ENCODE results near the gene ANXA1. TPM values are rescaled to one million over a fixed set of nuclear protein-coding genes. Genes with fewer than 3 reads are reported as not detected.

ANXA1 gene
- total RNA-seq, 6 experiments from 2014 or later = 933 to 1,109 (median 1,040) TPM

DNA sequence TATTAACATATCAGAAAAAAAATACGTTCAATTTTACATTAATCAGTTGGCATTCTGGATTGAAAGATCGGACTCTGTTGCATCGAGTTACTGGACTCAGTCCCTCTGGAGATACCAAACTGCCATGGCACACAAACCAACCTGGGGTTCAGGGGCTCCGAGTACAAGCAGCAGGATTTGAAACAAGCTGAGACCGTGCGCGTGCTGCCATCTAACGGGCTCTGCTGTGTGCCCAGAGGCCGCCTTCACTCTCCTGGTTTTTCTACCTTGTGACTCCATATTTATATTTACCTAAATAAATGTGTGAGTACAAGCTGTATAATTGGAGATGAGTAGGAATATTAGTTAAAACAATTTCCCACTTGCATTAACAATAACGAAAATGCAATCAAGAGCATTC lies 48.2 kb downstream of the ANXA1 start:
- no peak for DNase-seq
- Mint-ChIP-seq H3K27ac (no peak overlapping the region), H3K9me3 (no peaks in the 10 kb centered on the region), H3K4me1 (ENCODE audit: low read depth) (no peaks in the 10 kb centered on the region; the same call in 1 of the 2 replicates), H3K36me3 (ENCODE audit: low read depth) (no peaks in the 10 kb centered on the region), H3K4me3 (no peak overlapping the region; the same call in 1 of the 2 replicates), H3K27me3 (ENCODE audit: insufficient read depth) (peaks cover 2% of the 10 kb centered on the region)
- TF ChIP-seq, protein P1, sequence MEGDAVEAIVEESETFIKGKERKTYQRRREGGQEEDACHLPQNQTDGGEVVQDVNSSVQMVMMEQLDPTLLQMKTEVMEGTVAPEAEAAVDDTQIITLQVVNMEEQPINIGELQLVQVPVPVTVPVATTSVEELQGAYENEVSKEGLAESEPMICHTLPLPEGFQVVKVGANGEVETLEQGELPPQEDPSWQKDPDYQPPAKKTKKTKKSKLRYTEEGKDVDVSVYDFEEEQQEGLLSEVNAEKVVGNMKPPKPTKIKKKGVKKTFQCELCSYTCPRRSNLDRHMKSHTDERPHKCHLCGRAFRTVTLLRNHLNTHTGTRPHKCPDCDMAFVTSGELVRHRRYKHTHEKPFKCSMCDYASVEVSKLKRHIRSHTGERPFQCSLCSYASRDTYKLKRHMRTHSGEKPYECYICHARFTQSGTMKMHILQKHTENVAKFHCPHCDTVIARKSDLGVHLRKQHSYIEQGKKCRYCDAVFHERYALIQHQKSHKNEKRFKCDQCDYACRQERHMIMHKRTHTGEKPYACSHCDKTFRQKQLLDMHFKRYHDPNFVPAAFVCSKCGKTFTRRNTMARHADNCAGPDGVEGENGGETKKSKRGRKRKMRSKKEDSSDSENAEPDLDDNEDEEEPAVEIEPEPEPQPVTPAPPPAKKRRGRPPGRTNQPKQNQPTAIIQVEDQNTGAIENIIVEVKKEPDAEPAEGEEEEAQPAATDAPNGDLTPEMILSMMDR (IDR thresholded peaks at IDR 0.05) = no peak

DNA sequence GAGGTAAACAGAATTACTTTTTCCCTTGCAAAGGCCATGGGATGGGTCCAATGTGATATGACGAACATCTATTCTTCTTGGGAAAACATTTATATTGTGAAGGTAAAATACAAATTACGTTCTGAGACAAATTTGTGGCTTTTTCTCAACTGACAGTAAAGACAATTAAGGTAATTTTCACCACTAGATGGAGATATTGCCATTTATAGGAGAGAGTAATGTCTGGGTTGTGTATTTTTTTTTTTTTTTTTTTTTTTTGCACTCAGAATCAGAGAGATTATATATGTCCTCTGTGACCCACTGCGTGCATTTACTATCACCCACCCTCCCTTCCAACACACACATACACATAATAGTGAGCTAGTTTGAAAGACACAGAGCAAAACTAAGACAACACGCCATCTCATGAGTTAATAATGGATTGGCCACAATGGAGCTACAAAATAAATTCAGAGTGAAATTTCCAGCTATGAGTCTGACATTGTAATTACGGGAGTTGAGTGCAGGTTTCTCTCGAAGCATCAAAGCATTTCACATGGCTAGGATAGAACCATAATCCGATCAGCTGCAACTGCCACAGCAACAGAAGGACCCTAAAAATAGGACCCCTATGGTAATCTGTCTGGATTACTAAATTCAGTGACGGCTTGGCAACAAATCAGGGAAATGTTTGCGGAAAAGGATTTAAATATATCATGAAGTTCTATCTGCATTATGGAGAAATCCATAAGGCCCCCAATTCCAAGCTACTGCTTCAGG lies 49.2 kb downstream of the ANXA1 start:
- H3K36me3 Mint-ChIP-seq (ENCODE audit: low read depth) = no peaks in the 10 kb centered on the region
- TF ChIP-seq, protein P1 (IDR thresholded peaks at IDR 0.05) = peak; percentile 84
- H3K27ac Mint-ChIP-seq = no peak overlapping the region
- H3K27me3 Mint-ChIP-seq (ENCODE audit: insufficient read depth) = peaks cover 2% of the 10 kb centered on the region
- no peak overlapping the region for H3K4me3 Mint-ChIP-seq
- no peaks in the 10 kb centered on the region for H3K9me3 Mint-ChIP-seq
- no peaks in the 10 kb centered on the region; the same call in 1 of the 2 replicates for H3K4me1 Mint-ChIP-seq (ENCODE audit: low read depth)
- DNase-seq = peak; percentile 36

DNA sequence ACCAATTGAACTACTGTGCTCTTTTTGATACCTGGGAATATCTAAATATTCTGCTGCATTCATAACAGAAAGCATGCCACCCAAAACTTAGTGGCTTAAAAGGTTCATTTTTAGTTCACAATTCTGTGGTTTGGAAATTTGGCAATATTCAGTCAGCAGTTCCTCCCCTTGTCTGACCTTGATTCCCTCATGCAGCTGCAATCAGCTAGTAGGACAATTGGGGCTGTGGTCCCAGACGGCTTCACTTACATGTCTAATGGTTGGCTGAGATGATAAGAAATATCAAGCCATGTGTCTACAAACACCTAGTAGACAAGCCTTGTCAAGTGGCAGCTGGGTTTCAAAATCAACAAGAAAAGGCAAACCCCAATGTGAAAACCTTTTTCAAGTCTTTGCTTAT lies 51.3 kb downstream of the ANXA1 start:
- TF ChIP-seq, protein P1 (IDR thresholded peaks at IDR 0.05) = no peak
- Mint-ChIP-seq H3K4me1 (ENCODE audit: low read depth) (no peaks in the 10 kb centered on the region; the same call in 1 of the 2 replicates), H3K36me3 (ENCODE audit: low read depth) (no peaks in the 10 kb centered on the region), H3K4me3 (no peak overlapping the region), H3K27me3 (ENCODE audit: insufficient read depth) (no peaks in the 10 kb centered on the region; the same call in 1 of the 2 replicates), H3K27ac (no peak overlapping the region), H3K9me3 (no peaks in the 10 kb centered on the region)
- DNase-seq = no peak

DNA sequence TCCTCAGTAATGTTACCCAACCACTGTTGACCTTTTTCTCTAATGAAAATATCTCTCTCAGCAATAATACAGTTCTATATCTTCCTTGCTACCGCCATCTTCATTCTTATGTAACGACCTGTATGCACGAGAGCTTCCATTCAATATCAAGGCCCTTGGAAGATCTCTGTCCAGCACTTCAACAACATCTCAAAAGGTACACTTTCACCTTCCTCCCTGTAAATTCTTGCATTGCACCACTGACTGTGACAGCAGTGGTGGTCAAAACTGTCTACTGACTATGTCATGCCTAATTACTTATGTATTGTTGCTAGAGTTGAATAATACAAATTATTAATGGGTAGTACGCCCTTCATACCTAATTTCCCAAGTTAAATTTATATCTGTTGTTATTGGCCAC lies 53.3 kb downstream of the ANXA1 start:
- DNase-seq = no peak
- H3K9me3 Mint-ChIP-seq = no peaks in the 10 kb centered on the region
- peaks cover 4% of the 10 kb centered on the region for H3K27me3 Mint-ChIP-seq (ENCODE audit: insufficient read depth)
- H3K27ac Mint-ChIP-seq = no peak overlapping the region
- no peaks in the 10 kb centered on the region for H3K36me3 Mint-ChIP-seq (ENCODE audit: low read depth)
- no peak overlapping the region for H3K4me3 Mint-ChIP-seq
- TF ChIP-seq, protein P1 (IDR thresholded peaks at IDR 0.05) = no peak
- no peaks in the 10 kb centered on the region for H3K4me1 Mint-ChIP-seq (ENCODE audit: low read depth)

DNA sequence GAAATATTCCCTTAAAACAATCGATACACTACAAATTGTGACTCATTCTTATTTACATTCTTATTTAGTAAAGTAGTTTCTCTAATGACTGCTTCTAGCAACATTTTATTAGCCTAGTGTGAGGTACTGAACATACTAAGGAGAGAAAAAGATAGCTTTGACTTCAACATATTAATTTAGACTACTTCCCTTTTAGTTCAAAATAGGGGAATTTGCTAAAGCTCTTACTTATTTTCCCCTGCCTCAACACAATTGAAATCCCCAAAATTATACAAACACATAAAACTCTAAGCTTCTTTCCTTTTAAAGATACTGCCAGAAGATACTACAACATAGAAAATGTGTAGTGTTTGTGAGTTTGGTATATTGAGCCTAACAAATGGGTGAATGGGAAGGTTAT lies 55.2 kb downstream of the ANXA1 start:
- Mint-ChIP-seq H3K4me3 (no peak overlapping the region), H3K27ac (no peak overlapping the region), H3K4me1 (ENCODE audit: low read depth) (no peaks in the 10 kb centered on the region), H3K27me3 (ENCODE audit: insufficient read depth) (peaks cover 7% of the 10 kb centered on the region), H3K36me3 (ENCODE audit: low read depth) (no peaks in the 10 kb centered on the region), H3K9me3 (no peaks in the 10 kb centered on the region)
- DNase-seq = no peak
- TF ChIP-seq, protein P1 (IDR thresholded peaks at IDR 0.05) = no peak

Data from HFFc6 (cell line).